AG09319 (cell line): Measurements from ENCODE around the gene PITPNM3.

ENCODE experiments used
- DNase-seq: peaks from one replicate; pipeline ENCODE4 v3.0.0-alpha.2; 2010; ENCODE audit warnings: low read depth; ENCODE audit errors: extremely low read depth
- TF ChIP-seq, protein P1 (sequence below): IDR thresholded peaks from 2 replicates; pipeline ENCODE4 v1.5.1; 2011; ENCODE audit warnings: low read depth, mild to moderate bottlenecking, inconsistent platforms, low read length, moderate library complexity

Gene PITPNM3

DNA sequence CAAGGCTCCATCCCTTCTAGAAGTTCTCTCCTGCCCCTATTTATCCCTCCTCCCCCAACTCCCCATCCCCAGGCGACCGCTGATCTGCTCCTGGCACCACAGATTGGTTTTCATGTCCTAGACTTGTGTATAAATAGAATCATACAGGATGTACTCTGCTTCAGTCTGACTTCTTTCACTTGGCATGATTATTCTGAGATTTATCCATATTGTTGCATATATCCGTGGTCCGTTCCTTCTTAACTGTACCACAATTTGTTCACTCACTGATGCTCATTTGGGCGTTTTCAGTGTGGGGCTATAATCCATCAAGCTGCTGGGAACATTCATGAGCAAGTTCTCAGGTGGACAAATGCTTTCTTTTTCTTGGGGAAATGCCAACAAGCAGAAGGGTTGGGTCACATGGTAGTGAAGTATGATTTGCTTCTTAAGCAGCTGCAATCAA lies 23.9 kb downstream of the PITPNM3 start:
- TF ChIP-seq, protein P1, sequence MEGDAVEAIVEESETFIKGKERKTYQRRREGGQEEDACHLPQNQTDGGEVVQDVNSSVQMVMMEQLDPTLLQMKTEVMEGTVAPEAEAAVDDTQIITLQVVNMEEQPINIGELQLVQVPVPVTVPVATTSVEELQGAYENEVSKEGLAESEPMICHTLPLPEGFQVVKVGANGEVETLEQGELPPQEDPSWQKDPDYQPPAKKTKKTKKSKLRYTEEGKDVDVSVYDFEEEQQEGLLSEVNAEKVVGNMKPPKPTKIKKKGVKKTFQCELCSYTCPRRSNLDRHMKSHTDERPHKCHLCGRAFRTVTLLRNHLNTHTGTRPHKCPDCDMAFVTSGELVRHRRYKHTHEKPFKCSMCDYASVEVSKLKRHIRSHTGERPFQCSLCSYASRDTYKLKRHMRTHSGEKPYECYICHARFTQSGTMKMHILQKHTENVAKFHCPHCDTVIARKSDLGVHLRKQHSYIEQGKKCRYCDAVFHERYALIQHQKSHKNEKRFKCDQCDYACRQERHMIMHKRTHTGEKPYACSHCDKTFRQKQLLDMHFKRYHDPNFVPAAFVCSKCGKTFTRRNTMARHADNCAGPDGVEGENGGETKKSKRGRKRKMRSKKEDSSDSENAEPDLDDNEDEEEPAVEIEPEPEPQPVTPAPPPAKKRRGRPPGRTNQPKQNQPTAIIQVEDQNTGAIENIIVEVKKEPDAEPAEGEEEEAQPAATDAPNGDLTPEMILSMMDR: no peak
- no peak for DNase-seq

DNA sequence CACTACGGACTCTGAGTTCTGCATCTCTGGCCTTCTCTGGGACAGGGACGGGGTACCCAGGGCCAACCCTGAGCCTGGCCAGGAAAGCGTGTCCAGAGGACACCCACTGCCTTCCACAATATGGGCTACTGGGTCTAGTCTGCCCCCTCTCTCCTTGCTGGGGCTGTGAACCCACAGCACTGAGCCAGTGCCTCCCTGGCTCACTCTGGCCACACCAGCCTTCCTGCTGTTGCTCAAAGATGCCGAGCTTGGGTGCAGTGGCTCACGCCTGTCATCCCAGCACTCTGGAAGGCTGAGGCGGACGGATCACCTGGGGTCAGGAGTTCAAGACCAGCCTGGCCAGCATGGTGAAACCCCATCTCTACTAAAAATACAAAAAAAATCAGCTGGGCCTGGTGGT lies 24.8 kb downstream of the PITPNM3 start:
- DNase-seq: no peak
- TF ChIP-seq, protein P1: no peak

DNA sequence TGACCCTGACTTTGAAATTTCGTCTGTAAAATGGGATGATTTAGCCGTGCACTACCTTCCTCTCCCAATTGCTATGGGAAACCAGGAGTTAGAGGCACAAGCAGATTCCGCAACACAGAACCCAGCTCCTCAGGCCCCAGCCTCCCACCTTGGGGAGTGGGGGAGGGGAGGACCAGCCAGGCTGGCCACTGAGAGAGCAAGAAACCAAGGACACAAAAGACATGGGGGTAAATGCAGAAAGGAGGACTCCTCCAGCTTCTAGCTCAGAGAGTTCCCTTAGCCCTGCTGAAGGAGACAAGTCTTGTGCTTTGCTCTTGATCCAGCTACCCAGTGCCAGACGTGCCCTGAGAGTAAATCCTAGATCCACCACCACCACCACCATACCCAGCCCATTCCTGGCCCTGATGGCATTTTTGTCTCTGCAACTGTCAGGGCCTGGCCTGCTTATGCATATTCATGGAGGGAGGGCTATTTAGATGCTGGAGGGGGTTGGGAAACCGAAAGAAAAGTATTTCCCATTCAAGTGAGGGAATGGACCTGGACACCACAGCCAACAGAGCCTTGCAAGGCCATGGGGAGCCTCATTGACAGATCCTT lies 25.9 kb downstream of the PITPNM3 start:
- no peak for DNase-seq
- TF ChIP-seq, protein P1: no peak

DNA sequence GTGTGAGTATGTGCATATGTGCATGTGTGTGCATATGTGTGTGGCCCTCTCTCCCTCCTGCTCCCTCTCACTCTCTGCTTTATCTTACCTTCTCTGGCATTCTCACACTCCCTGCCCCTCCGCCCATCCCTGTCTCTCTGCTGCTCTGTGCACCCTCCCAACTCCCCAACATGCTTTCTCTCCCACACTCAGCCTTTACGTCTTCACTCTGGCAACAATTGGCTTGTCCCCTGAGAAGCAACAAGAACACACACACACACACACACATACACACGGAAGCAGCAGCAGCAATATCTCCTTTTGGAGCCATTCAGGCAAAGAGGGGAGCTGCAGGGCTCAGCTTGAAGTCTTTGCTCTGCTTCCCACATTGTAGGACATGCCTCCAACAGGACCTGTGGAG lies 27.8 kb downstream of the PITPNM3 start:
- no peak for DNase-seq
- TF ChIP-seq, protein P1: no peak

DNA sequence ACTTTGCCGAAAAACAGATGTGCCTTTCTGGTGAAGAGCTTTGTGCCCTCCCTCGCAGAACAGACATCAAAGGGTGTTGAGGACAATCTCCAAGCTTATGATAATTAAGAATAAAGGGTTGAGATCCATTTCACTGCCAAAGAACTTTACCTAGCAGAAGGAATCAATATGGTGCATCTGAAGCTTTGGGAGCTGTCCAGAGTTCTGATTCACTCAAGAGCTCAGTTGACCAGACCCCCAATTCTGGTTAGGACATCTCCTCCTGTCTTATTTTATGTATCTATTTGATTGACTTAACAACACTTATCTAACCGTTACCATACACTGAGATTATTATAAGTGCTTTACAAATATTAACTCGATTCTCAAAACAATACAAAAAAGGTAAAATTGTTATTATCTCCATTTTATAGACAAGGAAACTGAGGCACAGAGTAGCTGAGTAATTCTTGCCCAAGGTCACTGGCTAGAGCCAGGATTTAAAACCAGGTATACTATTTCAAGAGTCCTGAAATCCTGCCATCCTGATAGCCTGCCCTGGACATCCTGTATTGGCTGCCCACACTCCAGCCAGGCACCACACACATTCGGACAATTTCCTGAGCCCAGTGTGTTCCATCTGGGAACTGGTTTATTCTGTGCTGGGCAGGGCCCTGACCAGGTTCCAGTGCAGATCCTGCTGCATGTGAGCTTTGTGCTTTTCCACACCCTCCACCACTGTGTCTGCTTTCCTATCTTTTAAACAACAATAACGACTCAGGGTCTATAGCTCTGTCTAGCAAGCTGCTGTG lies 29.8 kb downstream of the PITPNM3 start:
- TF ChIP-seq, protein P1: no peak
- DNase-seq: no peak

DNA sequence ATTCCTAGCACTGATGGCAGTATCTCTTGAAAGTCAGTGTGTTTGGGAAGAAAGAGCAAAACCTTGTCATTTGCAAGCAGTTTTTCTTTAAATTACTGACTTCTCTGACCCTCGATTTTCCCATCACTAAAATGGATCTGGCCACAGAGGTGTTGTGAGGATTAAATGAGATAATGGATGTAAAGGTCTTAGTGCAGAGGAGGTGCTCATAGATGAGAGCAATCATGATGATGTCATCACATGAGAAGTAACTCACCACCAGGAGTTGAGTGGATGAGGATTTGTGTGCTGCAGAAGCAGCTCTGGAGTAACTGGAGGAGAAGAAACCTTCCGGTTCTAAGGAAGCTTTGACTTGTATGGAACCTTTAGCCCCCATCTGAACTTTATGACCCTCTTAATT lies 30.6 kb downstream of the PITPNM3 start:
- TF ChIP-seq, protein P1: no peak
- no peak for DNase-seq

DNA sequence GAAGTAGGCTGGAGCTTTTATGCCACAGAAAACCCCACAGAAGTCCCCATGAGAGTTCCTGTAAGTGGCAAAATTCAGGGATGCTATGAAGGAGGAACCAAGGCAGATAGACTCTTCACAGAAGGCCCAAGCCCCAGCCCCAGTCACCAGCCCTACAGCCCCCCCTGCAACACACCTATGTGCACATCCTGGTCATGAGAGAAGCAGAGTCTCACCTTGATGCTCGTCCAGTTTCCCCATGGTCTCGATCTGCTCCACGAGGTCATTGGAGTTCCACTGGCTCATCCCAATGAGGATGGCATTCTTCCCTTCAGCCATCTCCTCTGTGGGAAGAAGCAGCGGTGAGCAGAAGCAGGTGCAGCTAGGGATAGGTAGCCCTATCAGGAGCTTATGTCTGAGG lies 31.2 kb downstream of the PITPNM3 start:
- DNase-seq: no peak
- TF ChIP-seq, protein P1: no peak
